PC-3 (cell line): ENCODE data around the gene BTF3. TPM values are rescaled to one million over a fixed set of nuclear protein-coding genes. Genes with fewer than 3 reads are reported as not detected.
A peak's percentile ranks its signal among the peaks of the same experiment; 100 is the strongest.

Experiments used
- ATAC-seq: fragments of 200-7000 bp; cut with Tn5 transposase; 2 replicates; pipeline ENCODE4 v1.9.1; 2020; ENCODE audit warnings: mild to moderate bottlenecking, moderate library complexity
- BruUV-seq: library from RNA; stranded (reverse); fragments of 400-500 nt; replicated peaks from 2 replicates; lab custom pipeline; 2021; lab: Mats Ljungman, UMichigan
- CTCF ChIA-PET: fragments of 300-600 bp; sonication (Branson Sonifier 250); formaldehyde crosslinking; loops from one replicate; lab custom pipeline; 2022; ENCODE audit warnings: antibody characterized with exemption; lab: Charles Lee
- POLR2A ChIA-PET: fragments of 300-600 bp; sonication (Branson Sonifier 250); formaldehyde crosslinking; loops from one replicate; lab custom pipeline; 2022; ENCODE audit warnings: antibody characterized with exemption; ENCODE audit not compliant: unreplicated experiment; lab: Charles Lee
- DNase-seq: peaks from one replicate; pipeline ENCODE4 v3.0.0-alpha.2; 2015
- H2AFZ ChIP-seq: fragments of 300-600 bp; sonication (generic); 2 replicates; pipeline ENCODE4 v1.6.0; 2016; ENCODE audit warnings: antibody characterized with exemption, low read length
- H3F3A ChIP-seq: fragments of 300-600 bp; sonication (generic); one replicate; pipeline ENCODE4 v1.6.0; 2017; ENCODE audit warnings: antibody characterized with exemption, low read length, control low read depth, mild to moderate bottlenecking; ENCODE audit not compliant: unreplicated experiment
- H3K27ac ChIP-seq: fragments of 300-600 bp; sonication (generic); 2 replicates; pipeline ENCODE4 v1.5.1; 2016; ENCODE audit warnings: mild to moderate bottlenecking, low read length
- H3K27me3 ChIP-seq: fragments of 300-600 bp; sonication (generic); 2 replicates; pipeline ENCODE4 v1.6.1; 2016; ENCODE audit warnings: low read length, mixed read lengths
- H3K36me3 ChIP-seq: fragments of 300-600 bp; sonication (generic); 2 replicates; pipeline ENCODE4 v1.6.1; 2016; ENCODE audit warnings: low read depth, mixed run types, low read length, mixed read lengths
- H3K4me1 ChIP-seq: fragments of 300-600 bp; sonication (generic); 2 replicates; pipeline ENCODE4 v1.5.1; 2016; ENCODE audit warnings: low read length; ENCODE audit not compliant: insufficient read depth
- H3K4me2 ChIP-seq: fragments of 300-600 bp; sonication (generic); 2 replicates; pipeline ENCODE4 v1.6.0; 2016; ENCODE audit warnings: low read length
- H3K4me3 ChIP-seq: fragments of 300-600 bp; sonication (generic); 2 replicates; pipeline ENCODE4 v1.5.1; 2016; ENCODE audit warnings: mild to moderate bottlenecking, low read length, mixed read lengths
- H3K79me2 ChIP-seq: fragments of 300-600 bp; sonication (generic); 2 replicates; pipeline ENCODE4 v1.6.1; 2017; ENCODE audit warnings: low read length, mixed read lengths
- H3K9ac ChIP-seq: fragments of 300-600 bp; sonication (generic); 2 replicates; pipeline ENCODE4 v1.6.0; 2016; ENCODE audit warnings: mild to moderate bottlenecking, low read length
- H3K9me2 ChIP-seq: fragments of 300-600 bp; sonication (generic); replicated peaks from 2 replicates; pipeline ENCODE4 v1.6.1; 2016; ENCODE audit warnings: mixed run types, low read length, mixed read lengths
- H3K9me3 ChIP-seq: fragments of 300-600 bp; sonication (generic); 2 replicates; pipeline ENCODE4 v1.6.1; 2016; ENCODE audit warnings: low read length, mixed read lengths
- H4K20me1 ChIP-seq: fragments of 300-600 bp; sonication (generic); 2 replicates; pipeline ENCODE4 v1.6.1; 2016; ENCODE audit warnings: low read length, mixed read lengths
- CTCF ChIP-seq: fragments of 300-600 bp; sonication (generic); conservative IDR thresholded peaks from 2 replicates; pipeline ENCODE4 v1.5.1; 2017; ENCODE audit warnings: antibody characterized with exemption, low read depth, mild to moderate bottlenecking, low read length
- EZH2 ChIP-seq: fragments of 300-600 bp; sonication (generic); IDR thresholded peaks from one replicate; pipeline ENCODE4 v1.6.1; 2017; ENCODE audit warnings: antibody characterized with exemption, mild to moderate bottlenecking, low read length; ENCODE audit not compliant: unreplicated experiment
- EZH2phosphoT487 ChIP-seq: fragments of 300-600 bp; sonication (generic); IDR thresholded peaks from 2 replicates; pipeline ENCODE4 v1.6.1; 2018; ENCODE audit warnings: mild to moderate bottlenecking, antibody characterized with exemption, low read length, borderline replicate concordance
- intact Hi-C: fragments of 100-400 bp; cut with micrococcal nuclease; formaldehyde crosslinking; loops from 2 replicates; pipeline ENCODE4 v1.9.0; 2023
- total RNA-seq: library from RNA; depleted of rRNA; stranded (reverse); fragments of >200 nt; gene quantifications from 2 replicates; pipeline ENCODE4 v1.2.3, GENCODE V29; 2014

BTF3 gene
- total RNA-seq, 1 experiment from 2014 or later: 291 TPM

- H3K4me2 ChIP-seq: peak overlapping the region; percentile 92
- H3K36me3 ChIP-seq: no peaks in the 10 kb centered on the region
- H3K79me2 ChIP-seq: peaks cover 7% of the 10 kb centered on the region
- ATAC-seq (peak; percentile 30), DNase-seq (peak; percentile 60)
- peaks cover 2% of the 10 kb centered on the region; the same call in 1 of the 2 replicates for H4K20me1 ChIP-seq
- peak overlapping the region; percentile 95 for H2AFZ ChIP-seq
- H3K27me3 ChIP-seq: no peaks in the 10 kb centered on the region
- peak overlapping the region; percentile 68 for H3K4me3 ChIP-seq
- TF ChIP-seq EZH2 (no peak), EZH2phosphoT487 (no peak), CTCF (peak; percentile 75)
- no peaks in the 10 kb centered on the region for H3K9me3 ChIP-seq
- H3K4me1 ChIP-seq: peaks cover 5% of the 10 kb centered on the region
- no peak overlapping the region for H3K27ac ChIP-seq
- ChIA-PET CTCF (interaction anchor here (0.6 to 2.0 kb wide), 4 partner anchors 15 to 235 kb away, joined by 3 to 16 read pairs (median 8); no protein-coding TSS in a partner anchor), POLR2A (interaction anchor here (0.6 kb wide), 1 partner anchor 170 kb away, joined by 3 read pairs; no protein-coding TSS in a partner anchor)
- peak overlapping the region; percentile 64 for H3K9ac ChIP-seq
- intact Hi-C loops: loop anchor here (1.0 to 10.0 kb wide), 6 partner anchors 15 to 497 kb away; partner anchors contain the start of gene FCHO2
- no TSS peak for BruUV-seq
- no peaks in the 10 kb centered on the region for H3F3A ChIP-seq
- no peaks in the 10 kb centered on the region for H3K9me2 ChIP-seq
Observed at GRCh38 chr5:73451224-73452130, 46.8 kb upstream of the BTF3 start.

- Histone ChIP-seq H3K4me3 (no peak overlapping the region), H3K79me2 (peaks cover 3% of the 10 kb centered on the region; the same call in 1 of the 2 replicates), H3K27ac (no peak overlapping the region), H3K9me2 (no peaks in the 10 kb centered on the region), H3K4me2 (no peak overlapping the region), H3K9ac (no peak overlapping the region), H3K4me1 (peaks cover 5% of the 10 kb centered on the region), H3F3A (no peaks in the 10 kb centered on the region), H3K9me3 (no peaks in the 10 kb centered on the region), H2AFZ (0 out of 2 replicates have a peak overlapping the region, but pooled peaks have one; percentile 95), H3K36me3 (no peaks in the 10 kb centered on the region), H4K20me1 (no peaks in the 10 kb centered on the region), H3K27me3 (no peaks in the 10 kb centered on the region)
- DNase-seq (no peak), ATAC-seq (no peak)
- ChIA-PET CTCF (no interaction called here), POLR2A (no interaction called here)
- no peak for TF ChIP-seq EZH2phosphoT487
- no peak for TF ChIP-seq CTCF
- TF ChIP-seq EZH2: no peak
- intact Hi-C loops: loop anchor here (5.0 to 10.0 kb wide), 3 partner anchors 83 to 497 kb away; partner anchors contain the start of gene FCHO2
- BruUV-seq: no TSS peak
Observed at GRCh38 chr5:73452215-73452614, 46.0 kb upstream of the BTF3 start.
